Measurements from ENCODE around the gene CPSF3.

The CPSF3 gene

DNA sequence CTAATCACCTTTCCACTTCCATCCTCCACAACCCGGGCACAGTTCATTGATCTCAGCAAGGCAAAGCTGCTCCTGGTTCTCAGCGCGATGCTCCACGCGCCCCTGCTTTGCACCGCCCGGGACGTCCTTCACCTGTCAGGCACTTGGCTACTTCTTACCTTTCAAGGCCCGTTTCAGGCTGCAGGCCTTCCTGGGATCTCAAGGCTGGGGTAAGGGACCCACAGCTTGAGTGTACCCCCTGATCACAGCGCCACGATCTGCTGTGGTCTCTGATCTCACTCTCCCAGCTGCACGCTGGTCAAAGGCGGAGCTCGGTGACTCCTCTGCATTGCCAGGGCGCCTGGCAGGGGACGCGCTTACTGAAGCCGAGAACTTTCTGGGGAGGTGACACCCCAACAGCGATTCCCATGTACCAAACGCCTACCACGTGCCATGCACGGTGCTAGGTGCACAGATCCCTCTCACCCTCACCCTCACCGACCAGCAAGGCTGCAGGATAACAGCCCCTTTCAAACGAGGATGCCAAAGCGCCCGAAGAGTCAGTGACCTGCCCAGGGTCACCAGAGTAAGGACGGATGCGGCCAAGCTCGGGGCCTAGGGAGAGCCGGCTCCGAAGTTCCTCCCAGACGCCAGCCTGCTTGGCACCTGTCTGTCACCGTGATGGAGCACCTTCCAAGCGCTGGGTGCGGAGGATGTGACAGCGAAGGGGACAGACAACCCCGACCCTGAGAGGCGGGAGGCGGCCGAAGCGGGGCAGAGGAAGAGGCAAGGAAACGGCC lies 944 bp upstream of the CPSF3 start:
- no peak for DNase-seq

- DNase-seq, result no peak
Observed at GRCh38 chr2:9423922-9424272, 443 bp downstream of the CPSF3 start.

GRCh38 chr2:9424447-9425164 lies 1.2 kb downstream of the CPSF3 start:
- DNase-seq, result no peak

DNA sequence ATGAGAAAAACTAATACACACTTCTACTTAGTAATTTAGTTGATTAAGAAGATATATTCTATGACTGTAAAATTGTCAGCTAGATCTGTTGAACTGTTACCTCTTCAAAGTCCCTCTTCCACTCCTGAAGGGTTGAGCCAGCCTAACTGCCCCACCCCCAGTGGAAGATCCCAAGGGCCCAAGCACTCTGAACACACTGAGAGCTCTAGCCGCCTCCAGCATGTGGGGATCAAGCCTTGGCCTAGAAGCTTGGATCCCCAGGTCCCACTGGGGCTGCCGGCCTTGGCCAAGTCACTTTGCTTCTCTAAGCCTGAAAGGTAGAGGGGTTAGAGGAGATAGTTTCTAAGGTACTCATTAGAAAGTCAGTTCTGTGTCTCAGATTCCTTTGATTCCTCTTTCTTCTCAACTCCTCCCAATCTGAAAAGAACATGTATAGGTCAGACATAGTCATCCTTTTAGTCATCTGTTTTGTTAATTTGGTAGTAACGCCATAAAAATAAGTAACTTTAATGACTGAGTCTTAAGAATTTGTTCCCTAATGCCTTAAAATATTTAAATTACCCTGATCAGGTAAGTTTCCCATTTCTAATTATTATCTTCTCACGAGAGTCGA lies 5.6 kb downstream of the CPSF3 start:
- no peak for DNase-seq

DNA sequence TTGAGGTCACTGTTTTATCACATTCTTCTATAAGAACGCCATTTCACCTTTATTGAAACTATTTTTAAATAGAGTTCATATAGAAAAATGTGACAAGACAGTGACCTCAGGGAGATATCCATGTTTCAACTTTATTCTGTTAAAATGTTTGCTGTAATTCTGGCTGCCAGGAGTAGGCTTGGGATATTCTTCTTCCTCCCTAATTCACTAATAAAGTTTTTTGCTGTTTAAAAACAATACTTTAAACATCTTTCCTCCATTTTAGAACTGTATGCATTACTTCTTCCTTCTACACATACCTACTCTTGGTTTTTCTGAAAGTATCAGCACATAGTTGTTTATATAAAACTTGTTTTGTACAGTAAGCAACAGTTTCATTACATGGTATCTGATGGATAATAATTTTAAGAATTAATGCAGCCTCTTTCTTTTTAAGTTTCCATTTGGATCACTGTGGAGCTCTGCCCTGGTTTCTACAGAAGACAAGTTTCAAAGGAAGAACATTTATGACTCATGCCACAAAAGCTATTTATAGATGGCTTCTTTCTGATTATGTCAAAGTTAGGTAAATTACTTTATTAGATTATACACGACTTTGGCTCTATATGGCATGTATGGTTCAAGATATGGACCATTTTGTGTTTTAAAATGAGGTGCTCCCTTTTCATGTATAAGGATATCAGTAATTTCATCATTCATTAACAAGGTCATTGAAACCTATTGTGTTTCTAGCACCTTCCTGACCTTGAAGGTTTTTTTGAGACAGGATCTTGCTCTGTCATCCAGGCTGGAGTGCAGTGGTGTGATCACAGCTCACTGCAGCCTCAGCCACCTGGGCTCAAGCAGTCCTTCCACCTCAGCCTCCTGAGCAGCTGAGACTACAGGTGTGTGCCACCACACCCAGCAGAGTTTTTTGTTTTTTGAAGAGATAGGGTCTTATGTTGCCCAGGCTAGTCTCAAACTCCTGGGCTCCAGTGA lies 7.2 kb downstream of the CPSF3 start:
- no peak for DNase-seq

- no peak for DNase-seq
Observed at GRCh38 chr2:9434489-9434888, 11.0 kb downstream of the CPSF3 start.

DNA sequence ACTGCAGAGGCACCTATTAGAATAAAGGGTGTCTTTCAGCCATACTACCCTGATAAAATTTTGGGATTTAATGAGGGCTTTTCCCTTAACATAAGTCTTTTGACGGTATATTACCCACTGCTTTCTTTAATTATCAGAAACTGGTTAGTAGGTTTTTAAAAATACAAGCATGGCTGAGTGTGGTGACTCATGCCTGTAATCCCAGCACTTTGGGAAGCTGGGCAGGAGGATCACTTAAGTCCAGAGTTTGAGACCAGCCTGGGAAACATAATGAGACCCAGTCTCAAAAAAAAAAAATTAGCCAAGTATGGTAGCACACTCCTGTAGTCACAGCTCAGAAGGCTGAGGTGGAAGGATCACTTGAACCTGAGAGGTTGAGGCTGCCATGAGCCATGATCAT lies 16.1 kb downstream of the CPSF3 start:
- no peak for DNase-seq

DNA sequence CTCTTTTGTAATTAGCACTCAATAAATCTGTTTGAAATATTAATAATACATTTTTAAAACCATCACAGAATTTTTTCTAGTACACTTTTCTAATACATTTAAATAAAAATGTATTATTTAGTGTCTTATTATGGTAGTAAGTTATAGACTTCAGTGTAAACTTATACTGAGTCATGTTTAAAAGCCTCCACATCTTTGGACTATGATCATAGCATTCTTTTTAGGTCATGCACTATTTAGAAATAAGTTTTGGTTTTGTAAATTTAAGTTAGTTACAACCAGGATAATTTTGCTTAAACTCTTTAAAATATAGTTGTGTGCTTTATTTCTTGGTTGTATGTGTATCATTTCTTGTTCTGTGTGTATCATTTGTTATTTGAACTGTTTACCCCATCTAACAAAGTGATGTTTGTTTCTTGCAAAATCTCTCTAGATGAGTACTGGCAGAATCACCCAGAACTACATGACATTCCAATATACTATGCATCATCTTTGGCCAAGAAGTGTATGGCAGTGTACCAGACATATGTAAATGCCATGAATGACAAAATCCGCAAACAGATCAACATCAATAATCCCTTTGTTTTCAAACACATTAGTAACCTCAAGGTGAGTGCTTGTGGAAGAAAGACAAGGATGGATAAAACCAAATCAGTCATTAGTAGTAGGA lies 16.7 kb downstream of the CPSF3 start:
- no peak for DNase-seq

DNA sequence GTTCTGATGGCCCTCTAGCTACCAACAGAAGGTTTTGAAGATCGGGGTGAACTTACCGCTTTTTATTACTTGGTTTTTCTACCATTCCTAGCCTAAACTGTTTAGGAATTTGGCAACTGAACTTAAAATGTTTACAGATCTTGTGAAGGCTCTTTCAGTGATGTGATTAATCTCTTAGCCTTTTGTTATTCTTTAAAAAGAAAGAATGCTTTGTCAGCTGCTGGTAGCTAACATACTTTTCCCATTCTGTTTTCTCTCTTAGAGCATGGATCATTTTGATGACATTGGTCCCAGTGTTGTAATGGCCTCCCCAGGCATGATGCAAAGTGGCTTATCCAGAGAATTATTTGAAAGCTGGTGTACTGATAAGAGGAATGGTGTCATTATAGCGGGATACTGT lies 18.1 kb downstream of the CPSF3 start:
- no peak for DNase-seq

DNA sequence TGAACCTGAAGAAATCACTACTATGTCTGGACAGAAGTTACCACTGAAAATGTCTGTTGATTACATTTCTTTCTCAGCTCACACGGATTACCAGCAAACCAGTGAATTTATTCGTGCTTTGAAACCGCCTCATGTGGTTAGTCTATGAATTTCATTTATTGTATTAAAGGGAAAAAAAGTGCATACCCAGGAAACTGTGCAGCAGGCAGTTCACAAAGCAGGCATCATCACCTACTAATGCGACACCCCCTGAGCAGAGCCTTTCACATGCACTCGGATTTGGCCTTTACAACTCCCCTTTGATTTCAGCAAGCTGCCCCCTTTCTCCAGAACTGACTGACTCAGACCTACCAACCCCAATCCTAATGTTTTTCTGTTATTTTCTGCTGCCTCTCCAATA lies 20.1 kb downstream of the CPSF3 start:
- no peak for DNase-seq

DNA sequence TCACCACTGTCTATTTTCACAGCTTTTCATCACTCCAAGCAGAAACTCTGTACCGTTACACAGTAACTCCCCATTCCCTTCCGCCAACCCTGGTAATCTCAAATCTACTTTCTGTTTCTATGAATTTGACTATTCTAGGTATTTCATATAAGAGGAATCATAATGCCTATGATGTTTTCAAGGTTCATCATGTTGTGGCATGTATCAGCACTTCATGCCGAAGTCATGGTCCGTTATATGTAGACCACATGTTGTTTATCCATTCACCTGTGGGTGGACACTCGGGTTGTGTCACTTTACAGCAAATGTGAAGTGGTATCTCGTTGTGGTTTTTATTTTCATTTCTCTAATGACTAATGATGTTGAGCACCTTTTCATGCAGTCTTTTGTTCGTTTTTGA lies 21.6 kb downstream of the CPSF3 start:
- DNase-seq, result no peak

- DNase-seq, result no peak
Observed at GRCh38 chr2:9451231-9451630, 27.8 kb downstream of the CPSF3 start.

- DNase-seq, result no peak
Observed at GRCh38 chr2:9460441-9461017, 37.1 kb downstream of the CPSF3 start.

- DNase-seq, result no peak
Observed at GRCh38 chr2:9461079-9461478, 37.6 kb downstream of the CPSF3 start.

DNA sequence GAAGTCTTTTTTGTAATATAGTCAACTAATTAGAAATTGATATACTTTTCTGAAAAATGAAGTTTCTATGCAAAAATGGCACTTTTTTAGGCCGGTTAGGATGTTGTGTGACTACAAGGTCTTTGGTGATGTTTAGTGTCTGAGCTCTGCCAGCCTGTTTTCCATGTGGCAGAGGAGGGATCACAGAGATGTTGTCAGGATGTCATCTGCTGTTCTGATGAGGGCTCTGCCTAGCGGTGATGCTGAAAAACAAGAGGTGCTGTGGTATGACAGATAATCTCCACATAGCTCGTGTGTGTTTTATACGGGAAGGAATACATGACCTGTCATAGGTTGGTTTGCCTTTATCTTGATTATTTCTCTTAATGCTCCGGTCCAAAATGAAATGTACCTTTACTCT lies 38.9 kb downstream of the CPSF3 start:
- no peak for DNase-seq

DNA sequence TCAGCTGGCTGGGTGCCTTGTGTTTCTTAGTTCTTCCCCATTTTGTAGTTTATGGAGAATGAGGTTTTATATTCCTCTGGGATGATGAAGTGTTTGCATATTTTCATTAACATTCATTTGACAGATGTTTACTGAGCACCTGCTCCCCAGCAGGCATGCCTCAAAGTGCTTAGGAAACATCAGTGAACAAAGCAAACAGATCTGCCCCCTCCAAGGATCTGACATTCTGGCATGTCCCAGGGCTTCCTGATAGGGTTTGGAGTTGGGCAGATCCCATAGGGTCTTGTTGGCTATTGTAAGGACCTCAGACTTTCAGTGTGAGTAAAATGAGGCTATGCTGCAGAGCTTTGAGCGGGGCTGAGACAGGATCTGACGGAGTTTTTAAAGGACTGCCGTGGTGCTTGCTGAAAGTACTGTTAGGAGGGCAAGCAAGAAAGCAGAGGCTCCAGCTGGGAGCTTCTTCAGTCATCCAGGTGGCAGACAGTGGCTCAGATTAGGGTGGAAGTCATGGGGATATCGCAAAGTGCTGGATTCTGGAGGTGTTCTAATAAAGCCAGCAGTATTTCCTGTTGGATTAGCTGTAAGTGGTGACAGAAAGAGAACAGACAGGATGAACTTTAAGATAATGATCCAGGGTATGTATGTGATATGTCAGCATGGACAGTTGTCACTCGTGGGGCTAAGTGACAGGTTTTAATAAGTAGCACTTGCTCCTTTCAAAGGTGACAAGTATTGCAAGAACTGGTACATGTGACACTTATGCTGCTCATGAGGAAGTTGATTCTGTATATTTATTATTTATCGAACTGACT lies 39.6 kb downstream of the CPSF3 start:
- no peak for DNase-seq

- no peak for DNase-seq
Observed at GRCh38 chr2:9463698-9464034, 40.2 kb downstream of the CPSF3 start.

GRCh38 chr2:9465170-9465569 lies 41.7 kb downstream of the CPSF3 start:
- DNase-seq, result no peak

DNA sequence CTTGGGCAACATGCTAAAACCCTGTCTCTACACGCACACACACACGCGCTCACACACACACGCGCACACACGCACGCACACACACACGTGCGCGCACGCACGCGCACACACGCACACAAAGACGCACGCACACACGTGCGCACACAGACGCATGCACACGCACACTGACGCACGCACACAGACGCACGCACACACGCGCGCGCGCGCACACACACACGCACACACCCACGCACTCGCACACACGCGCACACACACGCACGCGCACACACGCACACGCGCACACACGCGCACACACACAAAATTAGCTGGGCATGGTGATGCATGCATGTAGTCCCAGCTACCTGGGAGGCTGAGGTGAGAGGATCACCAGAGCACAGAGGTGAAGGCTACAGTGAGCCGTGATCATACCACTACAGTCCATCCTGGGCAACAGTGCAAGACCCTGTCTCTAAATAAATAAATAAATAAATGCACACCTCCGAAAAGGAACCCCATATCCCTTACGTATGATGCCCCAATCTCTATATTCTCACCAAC lies 42.8 kb downstream of the CPSF3 start:
- no peak for DNase-seq

DNA sequence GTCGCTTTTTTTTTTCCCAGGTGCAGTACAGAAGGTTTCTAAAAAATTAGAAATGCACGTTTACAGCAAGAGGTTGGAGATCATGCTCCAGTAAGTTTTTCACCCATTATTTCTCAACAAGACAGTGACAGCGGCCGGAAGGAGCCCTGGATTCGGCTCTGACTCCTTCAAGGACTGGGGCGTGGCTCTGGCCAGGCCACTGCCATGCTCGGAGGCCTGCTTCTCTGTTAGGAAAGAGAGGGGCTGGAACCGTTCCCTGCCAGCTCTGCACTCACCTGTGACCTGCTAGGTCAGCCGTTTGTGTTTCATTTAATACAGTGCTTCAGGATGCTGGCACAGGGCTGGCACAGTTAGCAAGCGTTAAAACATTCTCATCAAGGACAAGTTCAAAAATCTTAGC lies 44.2 kb downstream of the CPSF3 start:
- no peak for DNase-seq

DNA sequence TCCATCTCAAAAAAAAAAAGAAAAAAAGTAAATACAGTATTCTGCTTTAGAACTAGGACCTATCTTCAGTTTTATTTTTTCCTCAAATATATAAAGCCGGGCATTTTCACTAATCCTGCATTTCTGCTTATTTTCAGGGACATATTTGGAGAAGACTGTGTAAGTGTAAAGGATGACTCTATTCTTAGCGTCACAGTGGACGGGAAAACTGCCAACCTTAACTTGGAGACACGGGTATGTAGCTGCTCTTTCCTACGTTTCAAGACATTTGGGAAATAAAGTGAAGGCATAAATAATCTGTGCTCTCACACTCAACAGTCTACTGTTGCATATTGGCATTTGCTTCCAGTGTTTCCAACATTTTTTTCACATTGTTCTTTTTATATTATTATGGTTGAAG lies 47.8 kb downstream of the CPSF3 start:
- DNase-seq, result no peak

All from amniotic stem cell (primary cell).